Loucy (cell line): ENCODE results near the gene IQCF2.

Source experiments
- CTCF ChIP-seq: fragments of 200-600 bp; sonication (generic); conservative IDR thresholded peaks from 2 replicates; pipeline ENCODE4 v1.5.1; 2014; ENCODE audit warnings: mild to moderate bottlenecking, antibody characterized with exemption, low read length
- EZH2phosphoT487 ChIP-seq: fragments of 200-600 bp; IDR thresholded peaks from 2 replicates; pipeline ENCODE4 v1.6.1; 2018; ENCODE audit warnings: antibody characterized with exemption, mild to moderate bottlenecking, moderate library complexity, borderline replicate concordance

- TF ChIP-seq CTCF (no peak), EZH2phosphoT487 (no peak)
Measured at GRCh38 chr3:51886447-51886846, 25.0 kb downstream of the IQCF2 start.
